Placental epithelial cell (primary cell): Measurements from ENCODE around the gene PIP5K1A. TPM values are rescaled to one million over a fixed set of nuclear protein-coding genes. Genes with fewer than 3 reads are reported as not detected.

Source experiments
- total RNA-seq: library from RNA; depleted of rRNA; stranded (reverse); fragments of >200 nt; gene quantifications from 2 replicates; pipeline ENCODE4 v1.2.3, GENCODE V29; 2012

Gene PIP5K1A, protein sequence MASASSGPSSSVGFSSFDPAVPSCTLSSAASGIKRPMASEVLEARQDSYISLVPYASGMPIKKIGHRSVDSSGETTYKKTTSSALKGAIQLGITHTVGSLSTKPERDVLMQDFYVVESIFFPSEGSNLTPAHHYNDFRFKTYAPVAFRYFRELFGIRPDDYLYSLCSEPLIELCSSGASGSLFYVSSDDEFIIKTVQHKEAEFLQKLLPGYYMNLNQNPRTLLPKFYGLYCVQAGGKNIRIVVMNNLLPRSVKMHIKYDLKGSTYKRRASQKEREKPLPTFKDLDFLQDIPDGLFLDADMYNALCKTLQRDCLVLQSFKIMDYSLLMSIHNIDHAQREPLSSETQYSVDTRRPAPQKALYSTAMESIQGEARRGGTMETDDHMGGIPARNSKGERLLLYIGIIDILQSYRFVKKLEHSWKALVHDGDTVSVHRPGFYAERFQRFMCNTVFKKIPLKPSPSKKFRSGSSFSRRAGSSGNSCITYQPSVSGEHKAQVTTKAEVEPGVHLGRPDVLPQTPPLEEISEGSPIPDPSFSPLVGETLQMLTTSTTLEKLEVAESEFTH
- total RNA-seq: 97.0 and 110 TPM in 2 replicates

DNA sequence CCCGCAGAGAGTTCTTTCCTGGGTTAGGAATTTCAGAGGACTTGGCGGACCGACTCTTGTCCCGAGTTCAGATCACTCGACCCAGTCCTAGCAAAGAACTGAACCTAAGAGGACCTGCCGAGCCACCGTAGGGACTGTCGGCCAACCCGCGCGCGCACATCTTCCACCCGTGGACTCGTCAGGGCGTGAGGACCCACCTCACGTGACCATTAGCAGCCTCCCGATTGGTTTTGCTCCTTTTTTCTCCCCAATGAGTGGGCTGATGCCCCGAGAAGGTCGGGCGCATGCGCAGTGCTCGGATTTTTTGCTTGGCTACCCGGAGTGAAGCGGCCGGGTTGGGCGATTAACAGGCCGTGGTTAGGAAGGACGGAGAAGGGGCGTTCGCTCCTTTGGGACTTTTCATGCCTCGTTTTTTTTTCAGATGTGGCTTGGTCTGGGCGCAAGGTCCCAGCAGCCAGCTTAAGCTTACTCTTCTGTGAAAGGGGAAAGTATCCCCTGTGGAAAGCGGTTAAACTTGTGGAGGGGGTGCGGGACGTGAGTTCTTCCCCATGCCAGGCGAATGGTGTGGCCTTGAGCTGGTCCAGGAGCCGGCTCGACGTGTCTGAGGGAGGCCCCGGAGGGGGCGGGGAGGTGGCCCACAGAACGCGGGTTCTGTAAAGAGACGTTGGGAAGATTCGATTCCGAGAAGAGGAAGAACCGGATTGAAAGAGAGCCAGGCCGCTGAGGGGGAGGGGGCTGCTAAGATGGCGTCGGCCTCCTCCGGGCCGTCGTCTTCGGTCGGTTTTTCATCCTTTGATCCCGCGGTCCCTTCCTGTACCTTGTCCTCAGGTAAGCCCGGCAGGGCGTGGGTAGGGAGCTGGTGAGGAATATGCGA, at the start of gene PIP5K1A:
PIP5K1A (plus strand) TSS at position 299 of the 874 bp plus-strand sequence; CDS start at position 744, 445 bp downstream.

GRCh38 chr1:151156515-151156819, 41.9 kb upstream of the PIP5K1A start, which contains the start of gene TNFAIP8L2:
TNFAIP8L2 (plus strand) TSS chr1:151156649; CDS start chr1:151158698, 2,049 bp downstream.

DNA sequence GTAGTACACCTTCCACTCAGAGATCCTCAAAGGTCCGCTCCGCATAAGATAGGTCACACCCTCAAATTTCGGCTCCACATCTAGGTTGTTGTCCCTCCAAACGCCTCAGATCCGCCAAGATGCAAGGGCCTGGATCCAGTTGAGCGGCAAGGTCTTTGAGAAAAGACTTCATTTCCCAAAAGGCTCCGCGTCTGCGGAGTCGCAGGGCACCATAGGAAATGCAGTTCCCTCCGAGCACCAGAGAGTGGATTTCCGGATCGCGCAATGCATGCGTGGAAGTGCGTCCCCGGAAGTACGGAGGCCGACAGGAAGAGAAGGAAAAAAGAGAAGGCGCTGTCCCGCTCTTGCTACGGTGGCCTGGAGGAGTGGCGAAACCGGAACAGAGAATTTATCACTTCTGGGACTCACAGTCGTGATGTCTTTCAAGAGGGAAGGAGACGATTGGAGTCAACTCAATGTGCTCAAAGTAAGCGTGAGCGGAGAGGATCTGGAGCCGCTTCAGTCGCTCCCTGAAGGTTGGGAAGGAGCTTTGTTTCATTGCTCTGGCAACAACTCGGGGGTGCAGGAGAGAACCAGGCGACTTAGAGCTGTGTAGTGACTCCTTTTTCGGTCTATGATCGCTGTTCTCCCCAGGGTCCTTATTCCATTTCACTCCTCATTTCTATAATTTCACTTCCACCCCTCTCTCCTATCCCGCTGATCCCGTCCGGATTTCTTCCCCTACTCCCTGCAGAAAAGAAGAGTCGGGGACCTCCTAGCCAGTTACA, 32.4 kb upstream of the PIP5K1A start, which contains the start of the genes LYSMD1 and SCNM1:
LYSMD1 (minus strand) TSS at position 165 of the 767 bp plus-strand sequence. CDS start 644 bp downstream, outside the sequence.
SCNM1 (plus strand) TSS at position 407 of the 767 bp plus-strand sequence; CDS start at position 416, 9 bp downstream.

DNA sequence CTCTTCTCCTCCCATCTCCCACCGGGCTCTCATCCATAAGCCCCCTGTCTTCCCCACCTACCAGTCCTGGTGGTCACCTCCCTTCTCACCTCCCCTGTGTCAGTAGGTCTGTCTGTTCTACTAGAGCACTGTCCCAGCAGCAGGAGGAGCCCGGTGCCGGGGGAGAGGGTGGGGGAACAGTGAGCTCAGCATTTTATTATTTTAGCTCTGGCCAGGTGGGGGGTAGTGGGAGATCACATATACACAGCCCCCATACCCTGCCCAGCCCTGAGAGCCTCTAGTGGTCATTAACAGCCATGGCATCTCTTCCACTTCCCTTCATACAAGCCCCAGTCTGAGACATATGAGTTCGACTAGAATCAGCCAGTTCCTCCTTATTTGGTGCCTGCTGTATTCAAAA, 22.5 kb upstream of the PIP5K1A start, which contains the start of gene TMOD4:
TMOD4 (minus strand) TSS at position 119 of the 400 bp plus-strand sequence. CDS start 1,106 bp downstream, outside the sequence.

DNA sequence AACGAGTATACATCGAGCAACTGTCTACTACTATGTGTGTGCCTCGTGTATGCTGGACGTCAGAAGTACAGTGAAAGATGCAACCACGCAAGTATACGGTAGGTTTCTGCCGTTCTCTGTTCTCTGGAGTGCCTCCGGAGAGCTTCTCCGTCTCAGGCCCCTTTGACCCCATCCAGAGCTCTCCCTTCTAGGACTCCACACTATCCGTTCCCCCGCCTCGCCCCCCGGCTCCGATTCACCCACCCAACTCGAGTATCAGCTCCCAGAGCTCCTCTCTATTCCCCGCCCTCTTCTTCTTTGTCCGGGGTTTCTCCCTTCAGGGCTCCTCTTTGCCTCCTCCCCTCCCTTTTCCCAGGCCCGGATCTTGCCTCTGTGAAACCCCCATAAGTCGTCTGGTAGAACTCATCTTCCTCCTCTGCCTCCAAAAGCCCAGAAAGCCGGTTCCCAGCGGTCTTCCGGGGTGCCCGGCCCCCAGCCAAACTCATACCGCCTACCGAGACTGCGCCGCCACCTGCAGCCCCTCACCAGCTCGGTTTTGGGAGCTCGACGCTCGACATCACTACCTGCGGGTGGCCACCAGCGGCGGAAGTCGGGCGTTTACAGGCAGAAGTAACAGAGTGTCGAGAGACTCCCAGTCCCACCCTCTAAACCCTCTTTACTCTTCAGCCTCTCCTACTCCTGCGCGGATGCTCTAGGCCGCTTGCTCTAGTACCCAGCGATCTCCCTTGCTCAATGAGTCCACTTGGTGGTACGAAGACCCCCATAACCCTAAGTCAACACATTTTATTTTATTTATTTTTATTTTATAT, 8.5 kb upstream of the PIP5K1A start, which contains the start of gene VPS72:
VPS72 (minus strand) TSS at position 561 of the 809 bp plus-strand sequence; CDS start at position 485, 76 bp downstream.

DNA sequence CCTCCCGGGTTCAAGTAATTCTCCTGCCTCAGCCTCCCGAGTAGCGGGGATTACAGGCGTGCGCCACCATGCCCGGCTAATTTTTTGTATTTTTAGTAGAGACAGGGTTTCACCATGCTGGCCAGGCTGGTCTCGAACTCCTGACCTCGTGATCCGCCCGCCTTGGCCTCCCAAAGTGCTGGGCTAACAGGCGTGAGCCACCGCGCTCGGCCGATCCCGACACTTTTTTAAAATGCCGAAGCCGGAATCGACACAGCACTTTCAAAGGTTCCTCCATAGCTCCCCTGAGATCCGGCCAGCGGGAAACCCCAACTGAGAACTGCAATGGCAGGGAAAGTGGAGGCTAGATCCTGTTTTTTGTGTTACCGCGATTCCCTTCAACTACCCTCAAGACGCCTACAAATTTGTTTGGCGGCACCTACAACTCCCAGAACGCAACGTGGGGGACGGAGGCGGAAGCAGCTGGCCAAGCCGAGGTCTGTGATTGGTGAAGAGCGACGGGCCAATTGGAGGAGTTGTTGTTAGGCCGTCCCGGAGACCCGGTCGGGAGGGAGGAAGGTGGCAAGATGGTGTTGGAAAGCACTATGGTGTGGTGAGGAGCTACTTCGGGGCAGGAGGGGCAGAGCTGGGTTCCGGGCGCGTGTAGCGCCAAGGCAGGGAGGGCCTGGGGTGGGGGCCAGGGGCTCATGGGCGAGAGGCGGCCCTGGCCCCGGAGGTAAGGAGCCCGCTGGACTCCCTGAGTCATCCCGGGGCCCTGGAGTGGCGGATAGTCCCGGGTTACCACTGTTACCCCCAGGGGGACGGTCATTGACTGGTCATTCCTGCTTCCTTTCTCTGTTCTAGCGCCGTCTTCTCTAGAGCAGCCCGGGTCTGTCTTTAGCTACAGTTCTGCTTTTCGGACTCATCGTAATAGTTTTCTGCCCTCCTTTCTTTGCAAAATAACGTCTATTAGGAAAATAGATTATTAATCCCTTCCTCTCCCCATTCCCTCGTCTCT, 56.2 kb downstream of the PIP5K1A start, which contains the start of gene PSMD4:
PSMD4 (plus strand) TSS at position 518 of the 997 bp plus-strand sequence; CDS start at position 567, 49 bp downstream.

GRCh38 chr1:151281969-151282882, 83.9 kb downstream of the PIP5K1A start, which contains the start of gene ZNF687:
ZNF687 (plus strand) TSS chr1:151282299; CDS start chr1:151286292, 3,993 bp downstream.

Other genes with a start within 250 kb of the PIP5K1A start
- gene CERS2, start 223.7 kb upstream of the PIP5K1A start, total RNA-seq: 59.7 and 79.5 TPM in 2 replicates
- gene ANXA9, start 216.3 kb upstream of the PIP5K1A start, total RNA-seq: 0.39 and 2.0 TPM in 2 replicates
- 10.6 and 11.0 TPM in 2 replicates for gene MINDY1, start 191.7 kb upstream of the PIP5K1A start, total RNA-seq
- gene PRUNE1, start 190.1 kb upstream of the PIP5K1A start, total RNA-seq: 14.9 and 16.5 TPM in 2 replicates
- gene BNIPL, start 162.0 kb upstream of the PIP5K1A start, total RNA-seq: 66.4 and 157 TPM in 2 replicates
- gene C1orf56, start 150.8 kb upstream of the PIP5K1A start, total RNA-seq: 3.1 and 3.9 TPM in 2 replicates
- 95.4 and 112 TPM in 2 replicates for gene CDC42SE1, start 138.9 kb upstream of the PIP5K1A start, total RNA-seq
- 8.0 and 9.8 TPM in 2 replicates for gene MLLT11, start 138.2 kb upstream of the PIP5K1A start, total RNA-seq
- 7.6 and 11.4 TPM in 2 replicates for gene GABPB2, start 127.8 kb upstream of the PIP5K1A start, total RNA-seq
- 7.6 and 20.8 TPM in 2 replicates for gene SEMA6C, start 51.9 kb upstream of the PIP5K1A start, total RNA-seq
- not detected in 2 replicates for gene TNFAIP8L2, start 41.9 kb upstream of the PIP5K1A start, total RNA-seq
- 11.0 and 16.1 TPM in 2 replicates for gene LYSMD1, start 32.6 kb upstream of the PIP5K1A start, total RNA-seq
- 29.1 and 41.6 TPM in 2 replicates for gene SCNM1, start 32.4 kb upstream of the PIP5K1A start, total RNA-seq
- not detected in 2 replicates for gene TMOD4, start 22.6 kb upstream of the PIP5K1A start, total RNA-seq
- 40.4 and 51.0 TPM in 2 replicates for gene VPS72, start 8.4 kb upstream of the PIP5K1A start, total RNA-seq
- gene PSMD4, start 56.2 kb downstream of the PIP5K1A start, total RNA-seq: 173 and 181 TPM in 2 replicates
- 24.7 and 25.3 TPM in 2 replicates for gene ZNF687, start 83.7 kb downstream of the PIP5K1A start, total RNA-seq
- 76.3 and 101 TPM in 2 replicates for gene PI4KB, start 128.9 kb downstream of the PIP5K1A start, total RNA-seq
- 72.2 and 78.5 TPM in 2 replicates for gene RFX5, start 148.7 kb downstream of the PIP5K1A start, total RNA-seq
- gene SELENBP1, start 174.2 kb downstream of the PIP5K1A start, total RNA-seq: 2.0 and 5.9 TPM in 2 replicates
- gene PSMB4, start 201.0 kb downstream of the PIP5K1A start, total RNA-seq: 315 and 439 TPM in 2 replicates